ENCODE data around the gene TYW3. TPM values are rescaled to one million over a fixed set of nuclear protein-coding genes. Genes with fewer than 3 reads are reported as not detected.

Gene TYW3
- total and polyA plus RNA-seq, 2 donors (not counting 1 experiment from before 2014, with no cell fraction given), result 6.9 to 22.6 TPM

DNA sequence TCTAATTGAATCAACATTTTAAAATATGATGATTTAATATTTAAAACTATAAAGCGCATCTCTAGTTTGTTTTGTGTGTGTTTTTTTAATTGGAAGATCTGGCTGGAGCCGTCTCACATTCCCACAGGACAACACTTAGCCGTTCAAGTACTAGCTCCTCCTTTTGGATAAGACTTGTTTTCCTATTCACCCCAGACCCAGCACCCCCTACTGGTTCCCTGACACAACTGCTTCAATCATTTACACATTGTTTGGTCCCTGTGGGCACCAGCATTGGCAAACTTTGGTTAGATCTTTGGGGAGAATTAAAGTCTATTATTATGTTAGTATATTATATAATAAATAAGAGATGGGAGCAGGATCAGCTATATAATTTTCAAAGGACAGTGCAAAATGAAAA is 34.5 kb downstream of the TYW3 start:
- CTCF ChIA-PET, result interaction anchor here (1.1 kb wide), 1 partner anchor 108 kb away, joined by 3 read pairs; no protein-coding TSS in a partner anchor
- TF ChIP-seq EZH2 (IDR thresholded peaks at IDR 0.05; ENCODE audit: borderline replicate concordance, insufficient read depth, low read depth, low read length, poor library complexity, severe bottlenecking), result no peak
- TF ChIP-seq, protein P1, sequence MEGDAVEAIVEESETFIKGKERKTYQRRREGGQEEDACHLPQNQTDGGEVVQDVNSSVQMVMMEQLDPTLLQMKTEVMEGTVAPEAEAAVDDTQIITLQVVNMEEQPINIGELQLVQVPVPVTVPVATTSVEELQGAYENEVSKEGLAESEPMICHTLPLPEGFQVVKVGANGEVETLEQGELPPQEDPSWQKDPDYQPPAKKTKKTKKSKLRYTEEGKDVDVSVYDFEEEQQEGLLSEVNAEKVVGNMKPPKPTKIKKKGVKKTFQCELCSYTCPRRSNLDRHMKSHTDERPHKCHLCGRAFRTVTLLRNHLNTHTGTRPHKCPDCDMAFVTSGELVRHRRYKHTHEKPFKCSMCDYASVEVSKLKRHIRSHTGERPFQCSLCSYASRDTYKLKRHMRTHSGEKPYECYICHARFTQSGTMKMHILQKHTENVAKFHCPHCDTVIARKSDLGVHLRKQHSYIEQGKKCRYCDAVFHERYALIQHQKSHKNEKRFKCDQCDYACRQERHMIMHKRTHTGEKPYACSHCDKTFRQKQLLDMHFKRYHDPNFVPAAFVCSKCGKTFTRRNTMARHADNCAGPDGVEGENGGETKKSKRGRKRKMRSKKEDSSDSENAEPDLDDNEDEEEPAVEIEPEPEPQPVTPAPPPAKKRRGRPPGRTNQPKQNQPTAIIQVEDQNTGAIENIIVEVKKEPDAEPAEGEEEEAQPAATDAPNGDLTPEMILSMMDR (IDR thresholded peaks at IDR 0.05), result no peak
- WGBS (ENCODE audit: insufficient coverage), result no CpG with 5 or more reads among the region's 3 CpGs
- Mint-ChIP-seq H3K27me3 (peaks cover 4% of the 10 kb centered on the region), H3K4me3 (no peak overlapping the region), H3K9me3 (ENCODE audit: insufficient read depth) (no peaks in the 10 kb centered on the region), H3K4me1 (peaks cover 2% of the 10 kb centered on the region), H3K27ac (peak overlapping the region; percentile 26)
- H3K9me3 ChIP-seq (ENCODE audit: control extremely low read depth in 1 of 3, control insufficient read depth in 2 of 3, insufficient read depth in 1 of 3, low read length in 2 of 3), result no peaks in the 10 kb centered on the region
- H3K79me2 ChIP-seq (ENCODE audit: control insufficient read depth, insufficient read depth, low read length), result no peaks in the 10 kb centered on the region
- H4K20me1 ChIP-seq (ENCODE audit: control insufficient read depth, insufficient read depth, low read length, poor library complexity, severe bottlenecking), result no peaks in the 10 kb centered on the region
- no peaks in the 10 kb centered on the region for H3K27me3 ChIP-seq (replicated peaks in 1 of 4; ENCODE audit: control extremely low read depth in 1 of 4, control insufficient read depth in 3 of 4, insufficient read depth in 4 of 4, low read length in 3 of 4)
- no peak overlapping the region for H3K4me3 ChIP-seq (ENCODE audit: control extremely low read depth in 1 of 5, extremely low read depth in 1 of 5, insufficient read depth in 1 of 5, low read depth in 2 of 5, low read length in 4 of 5)
- H3K36me3 ChIP-seq (replicated peaks in 1 of 2; ENCODE audit: control extremely low read depth in 1 of 2, control insufficient read depth in 1 of 2, extremely low read depth in 1 of 2, insufficient read depth in 2 of 2, low read length in 1 of 2), result peaks cover 5 to 13% of the 10 kb centered on the region in 2 experiments
- DNase-seq (no peak), ATAC-seq (ENCODE audit: low read depth) (no peak)
- H3K4me1 ChIP-seq (ENCODE audit: control insufficient read depth in 2 of 2, insufficient read depth in 2 of 2, low read length in 2 of 2), result no peaks in the 10 kb centered on the region
- no peak overlapping the region for H3K27ac ChIP-seq (ENCODE audit: low read length in 2 of 2)
- POLR2A ChIA-PET, result no interaction called here
- no peak overlapping the region for H3K4me2 ChIP-seq (replicated peaks; ENCODE audit: low read depth, low read length, poor library complexity, severe bottlenecking)
- intact Hi-C loops (cut with micrococcal nuclease), result no loop called here
- H3K9ac ChIP-seq (ENCODE audit: low read length), result no peak overlapping the region
- no peak overlapping the region for H2AFZ ChIP-seq (ENCODE audit: insufficient read depth, low read depth, low read length, poor library complexity, severe bottlenecking)

- Histone ChIP-seq H3K4me3 (ENCODE audit: control extremely low read depth in 1 of 5, extremely low read depth in 1 of 5, insufficient read depth in 1 of 5, low read depth in 2 of 5, low read length in 4 of 5) (no peak overlapping the region), H3K9me3 (ENCODE audit: control extremely low read depth in 1 of 3, control insufficient read depth in 2 of 3, insufficient read depth in 1 of 3, low read length in 2 of 3) (no peaks in the 10 kb centered on the region), H3K27ac (ENCODE audit: low read length in 2 of 2) (no peak overlapping the region), H3K79me2 (ENCODE audit: control insufficient read depth, insufficient read depth, low read length) (no peaks in the 10 kb centered on the region), H3K36me3 (replicated peaks in 1 of 2; ENCODE audit: control extremely low read depth in 1 of 2, control insufficient read depth in 1 of 2, extremely low read depth in 1 of 2, insufficient read depth in 2 of 2, low read length in 1 of 2) (no peaks in the 10 kb centered on the region), H3K9ac (ENCODE audit: low read length) (no peak overlapping the region), H3K4me1 (ENCODE audit: control insufficient read depth in 2 of 2, insufficient read depth in 2 of 2, low read length in 2 of 2) (no peaks in the 10 kb centered on the region), H3K4me2 (replicated peaks; ENCODE audit: low read depth, low read length, poor library complexity, severe bottlenecking) (no peak overlapping the region), H4K20me1 (ENCODE audit: control insufficient read depth, insufficient read depth, low read length, poor library complexity, severe bottlenecking) (no peaks in the 10 kb centered on the region), H3K27me3 (replicated peaks in 1 of 4; ENCODE audit: control extremely low read depth in 1 of 4, control insufficient read depth in 3 of 4, insufficient read depth in 4 of 4, low read length in 3 of 4) (peaks cover 0 to 6% (median 0%) of the 10 kb centered on the region in 4 experiments), H2AFZ (ENCODE audit: insufficient read depth, low read depth, low read length, poor library complexity, severe bottlenecking) (no peak overlapping the region)
- no CpG with 5 or more reads among the region's 7 CpGs for WGBS (ENCODE audit: insufficient coverage)
- ATAC-seq (ENCODE audit: low read depth) (no peak), DNase-seq (peak; percentile 42)
- Mint-ChIP-seq H3K27ac (no peak overlapping the region), H3K9me3 (ENCODE audit: insufficient read depth) (no peaks in the 10 kb centered on the region), H3K4me3 (no peak overlapping the region), H3K27me3 (peaks cover 8% of the 10 kb centered on the region), H3K4me1 (peaks cover 2% of the 10 kb centered on the region)
- TF ChIP-seq, protein P1 (IDR thresholded peaks at IDR 0.05), result peak; percentile 81
- TF ChIP-seq EZH2 (IDR thresholded peaks at IDR 0.05; ENCODE audit: borderline replicate concordance, insufficient read depth, low read depth, low read length, poor library complexity, severe bottlenecking), result no peak
- CTCF ChIA-PET, result interaction anchor here (0.6 to 1.5 kb wide), 13 partner anchors 8 to 857 kb away, joined by 3 to 16 read pairs (median 3); no protein-coding TSS in a partner anchor
- POLR2A ChIA-PET, result no interaction called here
- intact Hi-C loops (cut with micrococcal nuclease), result no loop called here
These were observed 39.1 kb downstream of the TYW3 start for GRCh38 chr1:74771913-74772515.
